HCT116 (cell line): Measurements from ENCODE around the gene RMND5A.

Experiments
- CEBPB ChIP-seq: IDR thresholded peaks from 2 replicates; pipeline ENCODE4 v1.6.1; 2012; ENCODE audit warnings: low read depth
- EGR1 ChIP-seq: IDR thresholded peaks from 2 replicates; pipeline ENCODE4 v1.6.1; 2012; ENCODE audit warnings: low read depth
- ELF1 ChIP-seq: IDR thresholded peaks from 2 replicates; pipeline ENCODE4 v1.6.1; 2012; ENCODE audit warnings: low read depth, borderline replicate concordance
- POLR2A ChIP-seq: IDR thresholded peaks from 2 replicates; pipeline ENCODE4 v1.7.0; 2011; ENCODE audit warnings: borderline replicate concordance; ENCODE audit not compliant: insufficient read depth, insufficient read length; ENCODE audit errors: extremely low read depth
- RAD21 ChIP-seq: IDR thresholded peaks from 2 replicates; pipeline ENCODE4 v1.6.1; 2012; ENCODE audit warnings: low read depth, mild to moderate bottlenecking
- TCF7L2 ChIP-seq: IDR thresholded peaks from 2 replicates; pipeline ENCODE4 v1.7.0; 2011; ENCODE audit warnings: borderline replicate concordance, inconsistent platforms; ENCODE audit not compliant: insufficient read depth, insufficient read length; ENCODE audit errors: extremely low read depth
- ZNF274 ChIP-seq: fragments of 200-500 bp; sonication (Bioruptor generic); IDR thresholded peaks from 2 replicates; pipeline ENCODE4 v1.6.1; 2014; ENCODE audit warnings: mild to moderate bottlenecking, low read depth, low read length, inconsistent platforms
- TF ChIP-seq, protein P1 (sequence below): IDR thresholded peaks from 2 replicates; pipeline ENCODE4 v1.6.1; 2012
- TF ChIP-seq, protein P2 (sequence below), 3 experiments: fragments of 200-600 bp in 1 of 3; sonication (generic) in 1 of 3; IDR thresholded peaks in 2 of 3; conservative IDR thresholded peaks in 1 of 3; 2 replicates each; pipeline ENCODE4 v1.5.1; 2012 to 2017; ENCODE audit warnings: low read depth in 2 of 3, low read length in 2 of 3, antibody characterized with exemption in 1 of 3, borderline replicate concordance in 1 of 3, control low read depth in 1 of 3, mild to moderate bottlenecking in 1 of 3, mixed read lengths in 1 of 3, mixed run types in 1 of 3, moderate library complexity in 1 of 3; ENCODE audit not compliant: insufficient read depth in 1 of 3
- TF ChIP-seq, protein P3 (sequence below): IDR thresholded peaks from 2 replicates; pipeline ENCODE4 v1.6.1; 2012; ENCODE audit warnings: low read depth
- TF ChIP-seq, protein P4 (sequence below): IDR thresholded peaks from 2 replicates; pipeline ENCODE4 v1.6.1; 2012

DNA sequence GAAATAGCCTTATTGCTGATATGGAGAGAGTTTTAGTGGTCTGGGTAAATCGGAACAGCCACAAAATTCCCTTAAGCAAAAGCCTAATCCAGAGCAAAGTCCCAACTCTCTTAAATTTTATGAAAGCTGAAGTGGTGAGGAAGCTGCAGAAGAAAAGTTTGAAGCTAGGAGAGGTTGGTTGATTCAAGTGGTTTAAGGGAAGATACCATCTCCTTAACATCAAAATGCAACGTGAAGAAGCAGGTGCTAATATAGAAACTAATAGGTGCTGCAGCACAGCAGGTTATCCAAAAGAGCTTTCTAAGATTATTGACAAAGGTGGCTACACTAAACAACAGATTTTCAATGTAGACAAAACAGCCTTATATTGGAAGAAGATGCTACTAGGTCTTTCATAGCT is 98.9 kb downstream of the RMND5A start:
- no peak for TF ChIP-seq TCF7L2
- no peak for TF ChIP-seq POLR2A
- TF ChIP-seq, protein P1, sequence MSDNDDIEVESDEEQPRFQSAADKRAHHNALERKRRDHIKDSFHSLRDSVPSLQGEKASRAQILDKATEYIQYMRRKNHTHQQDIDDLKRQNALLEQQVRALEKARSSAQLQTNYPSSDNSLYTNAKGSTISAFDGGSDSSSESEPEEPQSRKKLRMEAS: no peak
- TF ChIP-seq RAD21: no peak
- TF ChIP-seq, protein P2, sequence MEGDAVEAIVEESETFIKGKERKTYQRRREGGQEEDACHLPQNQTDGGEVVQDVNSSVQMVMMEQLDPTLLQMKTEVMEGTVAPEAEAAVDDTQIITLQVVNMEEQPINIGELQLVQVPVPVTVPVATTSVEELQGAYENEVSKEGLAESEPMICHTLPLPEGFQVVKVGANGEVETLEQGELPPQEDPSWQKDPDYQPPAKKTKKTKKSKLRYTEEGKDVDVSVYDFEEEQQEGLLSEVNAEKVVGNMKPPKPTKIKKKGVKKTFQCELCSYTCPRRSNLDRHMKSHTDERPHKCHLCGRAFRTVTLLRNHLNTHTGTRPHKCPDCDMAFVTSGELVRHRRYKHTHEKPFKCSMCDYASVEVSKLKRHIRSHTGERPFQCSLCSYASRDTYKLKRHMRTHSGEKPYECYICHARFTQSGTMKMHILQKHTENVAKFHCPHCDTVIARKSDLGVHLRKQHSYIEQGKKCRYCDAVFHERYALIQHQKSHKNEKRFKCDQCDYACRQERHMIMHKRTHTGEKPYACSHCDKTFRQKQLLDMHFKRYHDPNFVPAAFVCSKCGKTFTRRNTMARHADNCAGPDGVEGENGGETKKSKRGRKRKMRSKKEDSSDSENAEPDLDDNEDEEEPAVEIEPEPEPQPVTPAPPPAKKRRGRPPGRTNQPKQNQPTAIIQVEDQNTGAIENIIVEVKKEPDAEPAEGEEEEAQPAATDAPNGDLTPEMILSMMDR (IDR thresholded peaks at IDR 0.05 in 2 of 3, conservative IDR thresholded peaks at IDR 0.05 in 1 of 3; ENCODE audit: borderline replicate concordance in 1 of 3, insufficient read depth in 1 of 3, low read depth in 2 of 3, low read length in 2 of 3): no peak
- TF ChIP-seq, protein P3, sequence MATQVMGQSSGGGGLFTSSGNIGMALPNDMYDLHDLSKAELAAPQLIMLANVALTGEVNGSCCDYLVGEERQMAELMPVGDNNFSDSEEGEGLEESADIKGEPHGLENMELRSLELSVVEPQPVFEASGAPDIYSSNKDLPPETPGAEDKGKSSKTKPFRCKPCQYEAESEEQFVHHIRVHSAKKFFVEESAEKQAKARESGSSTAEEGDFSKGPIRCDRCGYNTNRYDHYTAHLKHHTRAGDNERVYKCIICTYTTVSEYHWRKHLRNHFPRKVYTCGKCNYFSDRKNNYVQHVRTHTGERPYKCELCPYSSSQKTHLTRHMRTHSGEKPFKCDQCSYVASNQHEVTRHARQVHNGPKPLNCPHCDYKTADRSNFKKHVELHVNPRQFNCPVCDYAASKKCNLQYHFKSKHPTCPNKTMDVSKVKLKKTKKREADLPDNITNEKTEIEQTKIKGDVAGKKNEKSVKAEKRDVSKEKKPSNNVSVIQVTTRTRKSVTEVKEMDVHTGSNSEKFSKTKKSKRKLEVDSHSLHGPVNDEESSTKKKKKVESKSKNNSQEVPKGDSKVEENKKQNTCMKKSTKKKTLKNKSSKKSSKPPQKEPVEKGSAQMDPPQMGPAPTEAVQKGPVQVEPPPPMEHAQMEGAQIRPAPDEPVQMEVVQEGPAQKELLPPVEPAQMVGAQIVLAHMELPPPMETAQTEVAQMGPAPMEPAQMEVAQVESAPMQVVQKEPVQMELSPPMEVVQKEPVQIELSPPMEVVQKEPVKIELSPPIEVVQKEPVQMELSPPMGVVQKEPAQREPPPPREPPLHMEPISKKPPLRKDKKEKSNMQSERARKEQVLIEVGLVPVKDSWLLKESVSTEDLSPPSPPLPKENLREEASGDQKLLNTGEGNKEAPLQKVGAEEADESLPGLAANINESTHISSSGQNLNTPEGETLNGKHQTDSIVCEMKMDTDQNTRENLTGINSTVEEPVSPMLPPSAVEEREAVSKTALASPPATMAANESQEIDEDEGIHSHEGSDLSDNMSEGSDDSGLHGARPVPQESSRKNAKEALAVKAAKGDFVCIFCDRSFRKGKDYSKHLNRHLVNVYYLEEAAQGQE: no peak
- TF ChIP-seq, protein P4, sequence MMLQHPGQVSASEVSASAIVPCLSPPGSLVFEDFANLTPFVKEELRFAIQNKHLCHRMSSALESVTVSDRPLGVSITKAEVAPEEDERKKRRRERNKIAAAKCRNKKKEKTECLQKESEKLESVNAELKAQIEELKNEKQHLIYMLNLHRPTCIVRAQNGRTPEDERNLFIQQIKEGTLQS: no peak
- TF ChIP-seq ZNF274: no peak
- TF ChIP-seq CEBPB: no peak
- TF ChIP-seq EGR1: no peak
- TF ChIP-seq ELF1: no peak
